Caco-2 (cell line): Measurements from ENCODE around the gene RAD50. TPM values are rescaled to one million over a fixed set of nuclear protein-coding genes. Genes with fewer than 3 reads are reported as not detected.

ENCODE experiments used
- BruUV-seq: library from RNA; stranded (reverse); fragments of 400-500 nt; replicated peaks from 2 replicates; lab custom pipeline; 2021; lab: Mats Ljungman, UMichigan
- CTCF ChIA-PET: fragments of 300-600 bp; sonication (Branson Sonifier 250); formaldehyde crosslinking; loops from one replicate; lab custom pipeline; 2022; ENCODE audit warnings: antibody characterized with exemption; lab: Charles Lee
- POLR2A ChIA-PET: fragments of 300-600 bp; sonication (Branson Sonifier 250); formaldehyde crosslinking; loops from one replicate; lab custom pipeline; 2022; ENCODE audit warnings: antibody characterized with exemption; lab: Charles Lee
- DNase-seq, 2 experiments: peaks; one replicate each; pipeline versions ENCODE4 v3.0.0 to v3.0.0-alpha.2; 2020 to 2022
- H3K27me3 ChIP-seq: replicated peaks from 2 replicates; pipeline ENCODE4 v1.6.0; 2011; ENCODE audit warnings: low read length; ENCODE audit not compliant: control insufficient read depth, insufficient read depth
- H3K36me3 ChIP-seq: 2 replicates; pipeline ENCODE4 v1.5.1; 2011; ENCODE audit warnings: low read length; ENCODE audit not compliant: control insufficient read depth, insufficient read depth
- H3K4me1 ChIP-seq: fragments of 250-450 bp; sonication (Bioruptor Pico); 2 replicates; pipeline ENCODE4 v1.5.1; 2020; ENCODE audit warnings: mild to moderate bottlenecking
- H3K4me3 ChIP-seq: 2 replicates; pipeline ENCODE4 v1.5.1; 2011; ENCODE audit warnings: low read depth, mild to moderate bottlenecking, control low read depth, low read length
- H3K9me3 ChIP-seq: fragments of 250-450 bp; sonication (Bioruptor Pico); 2 replicates; pipeline ENCODE4 v1.5.1; 2020; ENCODE audit warnings: mild to moderate bottlenecking, moderate library complexity
- H3K27ac Mint-ChIP-seq: one replicate; pipeline ENCODE4 v1.8.0; 2022; ENCODE audit warnings: mixed read lengths; ENCODE audit not compliant: unreplicated experiment
- H3K27me3 Mint-ChIP-seq: one replicate; pipeline ENCODE4 v1.8.0; 2022; ENCODE audit warnings: mixed read lengths; ENCODE audit not compliant: insufficient read depth, unreplicated experiment
- H3K36me3 Mint-ChIP-seq: one replicate; pipeline ENCODE4 v1.8.0; 2022; ENCODE audit warnings: mild to moderate bottlenecking, mixed read lengths; ENCODE audit not compliant: insufficient read depth, unreplicated experiment
- H3K4me1 Mint-ChIP-seq: one replicate; pipeline ENCODE4 v1.8.0; 2022; ENCODE audit warnings: low read depth, mixed read lengths; ENCODE audit not compliant: unreplicated experiment
- H3K4me3 Mint-ChIP-seq: one replicate; pipeline ENCODE4 v1.8.0; 2022; ENCODE audit warnings: mild to moderate bottlenecking, moderate library complexity, mixed read lengths; ENCODE audit not compliant: unreplicated experiment
- H3K9me3 Mint-ChIP-seq: one replicate; pipeline ENCODE4 v1.8.0; 2022; ENCODE audit warnings: mixed read lengths; ENCODE audit not compliant: unreplicated experiment
- CTCF ChIP-seq, 2 experiments: fragments of 200-600 bp in 1 of 2; IDR thresholded peaks; 1 replicate in 1 of 2; 2 replicates in 1 of 2; pipeline versions ENCODE4 v1.5.1 to v1.8.0; 2011 to 2022; ENCODE audit warnings: antibody characterized with exemption in 1 of 2, control low read depth in 1 of 2, inconsistent platforms in 1 of 2, low read depth in 1 of 2, low read length in 1 of 2, mild to moderate bottlenecking in 1 of 2, moderate library complexity in 1 of 2; ENCODE audit not compliant: insufficient read depth in 1 of 2, severe bottlenecking in 1 of 2, unreplicated experiment in 1 of 2
- intact Hi-C: fragments of 100-400 bp; cut with micrococcal nuclease; formaldehyde crosslinking; loops from one replicate; pipeline ENCODE4 v1.10.0; 2022; ENCODE audit not compliant: unreplicated experiment
- total RNA-seq: library from RNA; stranded (reverse); gene quantifications from 2 replicates; pipeline ENCODE4 v1.2.3, GENCODE V29; 2022

The RAD50 gene
- total RNA-seq, 1 experiment from 2014 or later = 53.2 TPM

GRCh38 chr5:132589467-132589866 lies 32.7 kb downstream of the RAD50 start:
- BruUV-seq = no TSS peak
- H3K27ac Mint-ChIP-seq = no peak overlapping the region
- POLR2A ChIA-PET = no interaction called here
- no peaks in the 10 kb centered on the region for H3K27me3 Mint-ChIP-seq
- Histone ChIP-seq H3K36me3 (no peaks in the 10 kb centered on the region; the same call in 1 of the 2 replicates), H3K4me3 (no peak overlapping the region), H3K4me1 (no peaks in the 10 kb centered on the region; the same call in 1 of the 2 replicates), H3K27me3 (no peaks in the 10 kb centered on the region), H3K9me3 (no peaks in the 10 kb centered on the region)
- H3K4me1 Mint-ChIP-seq = peaks cover 10% of the 10 kb centered on the region
- intact Hi-C loops = no loop called here
- DNase-seq = no peak
- CTCF ChIA-PET = interaction anchor here (0.6 kb wide), 1 partner anchor 164 kb away, joined by 3 read pairs; no protein-coding TSS in a partner anchor
- no peak overlapping the region for H3K4me3 Mint-ChIP-seq
- H3K36me3 Mint-ChIP-seq = peaks cover 55% of the 10 kb centered on the region
- no peaks in the 10 kb centered on the region for H3K9me3 Mint-ChIP-seq
- TF ChIP-seq CTCF (IDR thresholded peaks at IDR 0.05; ENCODE audit: insufficient read depth in 1 of 2, low read depth in 1 of 2, low read length in 1 of 2, severe bottlenecking in 1 of 2, unreplicated experiment in 1 of 2) = no peak

GRCh38 chr5:132591145-132591544 lies 34.4 kb downstream of the RAD50 start:
- DNase-seq = no peak
- Histone ChIP-seq H3K36me3 (no peaks in the 10 kb centered on the region; the same call in 1 of the 2 replicates), H3K4me1 (no peaks in the 10 kb centered on the region; the same call in 1 of the 2 replicates), H3K4me3 (no peak overlapping the region), H3K27me3 (no peaks in the 10 kb centered on the region), H3K9me3 (no peaks in the 10 kb centered on the region)
- Mint-ChIP-seq H3K4me1 (peaks cover 10% of the 10 kb centered on the region), H3K9me3 (no peaks in the 10 kb centered on the region), H3K27me3 (no peaks in the 10 kb centered on the region), H3K4me3 (no peak overlapping the region), H3K36me3 (peaks cover 72% of the 10 kb centered on the region), H3K27ac (no peak overlapping the region)
- peak in 1 of 2 experiments; percentile 25 for TF ChIP-seq CTCF (IDR thresholded peaks at IDR 0.05; ENCODE audit: insufficient read depth in 1 of 2, low read depth in 1 of 2, low read length in 1 of 2, severe bottlenecking in 1 of 2, unreplicated experiment in 1 of 2)
- CTCF ChIA-PET = interaction anchor here (0.9 kb wide), 1 partner anchor 229 kb away, joined by 3 read pairs; no protein-coding TSS in a partner anchor
- no TSS peak for BruUV-seq
- POLR2A ChIA-PET = no interaction called here
- intact Hi-C loops = loop anchor here (5.0 kb wide), 1 partner anchor 64 kb away; no protein-coding TSS in a partner anchor

GRCh38 chr5:132592521-132592920 lies 35.7 kb downstream of the RAD50 start:
- peaks cover 10% of the 10 kb centered on the region for H3K4me1 Mint-ChIP-seq
- TF ChIP-seq CTCF (IDR thresholded peaks at IDR 0.05; ENCODE audit: insufficient read depth in 1 of 2, low read depth in 1 of 2, low read length in 1 of 2, severe bottlenecking in 1 of 2, unreplicated experiment in 1 of 2) = no peak
- CTCF ChIA-PET = no interaction called here

More at GRCh38 chr5:132592521-132592920, 35.7 kb downstream of the RAD50 start:
- intact Hi-C loops = loop anchor here (5.0 kb wide), 1 partner anchor 65 kb away; no protein-coding TSS in a partner anchor
- no peaks in the 10 kb centered on the region for H3K27me3 Mint-ChIP-seq
- no peak overlapping the region for H3K4me3 ChIP-seq
- peak in 1 of 2 experiments; percentile 9 for DNase-seq
- H3K36me3 ChIP-seq = no peaks in the 10 kb centered on the region; the same call in none of the 2 replicates
- no peaks in the 10 kb centered on the region for H3K9me3 Mint-ChIP-seq
- no peak overlapping the region for H3K4me3 Mint-ChIP-seq
- no peaks in the 10 kb centered on the region; the same call in 1 of the 2 replicates for H3K4me1 ChIP-seq
- POLR2A ChIA-PET = no interaction called here
- no TSS peak for BruUV-seq
- no peak overlapping the region for H3K27ac Mint-ChIP-seq
- no peaks in the 10 kb centered on the region for H3K27me3 ChIP-seq
- no peaks in the 10 kb centered on the region for H3K9me3 ChIP-seq
- H3K36me3 Mint-ChIP-seq = peaks cover 65% of the 10 kb centered on the region
